IPS-20b (cell line): Measurements from ENCODE around the gene VDR.
A peak's percentile ranks its signal among the peaks of the same experiment; 100 is the strongest.
"Not testable (repeated sequence)": the region's sequence is repeated elsewhere in the genome, so short reads cannot be mapped to it uniquely, and the experiment has no call there.

Experiments used
- H3K27ac ChIP-seq: one replicate; pipeline ENCODE4 v1.5.1; 2013; ENCODE audit warnings: low read length
- H3K27me3 ChIP-seq: 2 replicates; pipeline ENCODE4 v1.6.1; 2013; ENCODE audit warnings: mild to moderate bottlenecking, low read length, inconsistent platforms; ENCODE audit not compliant: insufficient read depth
- H3K36me3 ChIP-seq: 2 replicates; pipeline ENCODE4 v1.6.1; 2013; ENCODE audit warnings: low read depth, mild to moderate bottlenecking, inconsistent platforms, low read length, moderate library complexity; ENCODE audit not compliant: insufficient read depth
- H3K4me1 ChIP-seq: 2 replicates; pipeline ENCODE4 v1.6.1; 2013; ENCODE audit warnings: mild to moderate bottlenecking, control low read depth, inconsistent platforms, low read length, moderate library complexity; ENCODE audit not compliant: insufficient read depth
- H3K4me3 ChIP-seq: 2 replicates; pipeline ENCODE4 v1.5.1; 2013; ENCODE audit warnings: mild to moderate bottlenecking, low read length, inconsistent platforms
- H3K9ac ChIP-seq: 2 replicates; pipeline ENCODE4 v1.6.1; 2013; ENCODE audit warnings: low read depth, mild to moderate bottlenecking, inconsistent platforms, low read length, moderate library complexity
- H3K9me3 ChIP-seq: 2 replicates; pipeline ENCODE4 v1.6.1; 2013; ENCODE audit warnings: mild to moderate bottlenecking, low read depth, low read length, inconsistent platforms; ENCODE audit not compliant: insufficient read depth

The VDR gene

DNA sequence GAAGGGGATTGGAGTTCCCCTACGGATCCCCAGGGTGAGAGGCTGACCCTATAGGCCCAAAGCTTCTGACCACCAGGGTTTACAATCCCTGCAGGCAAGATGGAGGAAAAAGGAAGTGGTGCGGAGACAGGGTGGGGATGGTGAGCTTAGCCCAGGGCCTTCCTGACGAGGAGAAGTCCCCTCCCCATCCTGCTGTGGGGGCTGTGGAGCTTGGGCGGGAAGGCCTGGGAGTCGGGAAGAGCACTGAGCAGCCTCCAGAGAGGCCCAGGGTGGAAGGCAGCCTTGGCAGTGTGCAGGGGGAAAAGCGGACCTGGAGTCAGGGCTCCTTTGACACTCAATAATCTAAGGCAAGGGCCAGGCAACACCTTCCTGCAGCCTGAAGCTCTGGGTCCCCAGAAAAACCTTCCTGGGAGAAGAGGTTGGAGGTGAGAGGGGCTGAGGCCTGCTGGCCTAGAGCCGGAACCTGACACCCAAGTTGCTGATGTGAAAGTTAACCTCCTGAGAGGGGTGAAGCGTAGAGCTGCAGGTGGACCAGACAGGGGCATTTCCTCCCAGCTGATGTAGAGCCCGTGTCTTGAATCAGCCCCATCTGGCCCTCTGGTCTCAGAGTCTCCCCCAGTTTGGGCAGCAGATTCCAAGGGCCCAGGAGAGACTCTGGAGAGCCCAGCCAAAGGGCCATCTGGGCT lies 91.1 kb downstream of the VDR start:
- Histone ChIP-seq H3K4me3 (peak overlapping the region; percentile 57; the same call in 1 of the 2 replicates), H3K9me3 (no peaks in the 10 kb centered on the region), H3K27ac (peak overlapping the region; percentile 50), H3K27me3 (no peaks in the 10 kb centered on the region), H3K4me1 (peaks cover 68% of the 10 kb centered on the region), H3K36me3 (peaks cover 10% of the 10 kb centered on the region; the same call in 1 of the 2 replicates), H3K9ac (peak overlapping the region; percentile 60; the same call in 1 of the 2 replicates)

DNA sequence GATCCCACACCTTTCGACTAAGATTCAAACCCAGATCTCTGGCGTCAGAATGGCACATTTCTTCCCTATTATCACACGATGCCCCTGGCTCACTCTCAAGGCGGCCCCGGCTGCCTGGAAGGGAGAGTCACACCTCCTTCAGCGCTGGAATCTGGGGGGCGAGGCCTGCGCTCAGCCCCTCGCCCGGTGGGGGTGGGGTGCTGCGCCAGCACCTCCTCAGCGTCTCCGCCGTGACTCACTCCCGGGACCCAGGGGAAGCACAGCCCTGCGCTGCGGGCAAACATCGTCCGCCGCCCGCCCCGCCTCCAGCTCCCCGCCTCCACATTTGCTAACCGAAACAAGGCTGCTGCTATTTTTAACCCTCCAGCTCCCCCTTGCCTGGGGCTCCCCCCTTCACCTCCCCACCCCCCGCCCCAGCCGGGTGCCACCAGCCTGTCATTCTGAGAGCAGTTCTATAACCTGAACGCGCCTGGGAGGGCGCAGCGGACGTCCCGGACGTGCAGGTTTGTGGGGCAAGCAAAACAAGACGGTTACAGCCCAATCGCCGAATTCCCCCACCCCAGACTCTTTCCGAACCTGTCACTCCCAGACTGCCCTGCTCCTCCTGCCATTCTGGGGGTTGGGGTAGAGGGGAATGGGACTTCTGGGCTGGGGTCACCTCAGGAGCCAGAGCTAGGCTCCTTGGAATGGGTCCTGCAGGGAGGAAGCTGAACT lies 91.8 kb downstream of the VDR start:
- Histone ChIP-seq H3K27me3 (no peaks in the 10 kb centered on the region), H3K9me3 (no peaks in the 10 kb centered on the region), H3K4me3 (peak overlapping the region; percentile 57), H3K9ac (peak overlapping the region; percentile 60; the same call in 1 of the 2 replicates), H3K4me1 (peaks cover 68% of the 10 kb centered on the region), H3K36me3 (peaks cover 8% of the 10 kb centered on the region; the same call in 1 of the 2 replicates), H3K27ac (peak overlapping the region; percentile 50)

DNA sequence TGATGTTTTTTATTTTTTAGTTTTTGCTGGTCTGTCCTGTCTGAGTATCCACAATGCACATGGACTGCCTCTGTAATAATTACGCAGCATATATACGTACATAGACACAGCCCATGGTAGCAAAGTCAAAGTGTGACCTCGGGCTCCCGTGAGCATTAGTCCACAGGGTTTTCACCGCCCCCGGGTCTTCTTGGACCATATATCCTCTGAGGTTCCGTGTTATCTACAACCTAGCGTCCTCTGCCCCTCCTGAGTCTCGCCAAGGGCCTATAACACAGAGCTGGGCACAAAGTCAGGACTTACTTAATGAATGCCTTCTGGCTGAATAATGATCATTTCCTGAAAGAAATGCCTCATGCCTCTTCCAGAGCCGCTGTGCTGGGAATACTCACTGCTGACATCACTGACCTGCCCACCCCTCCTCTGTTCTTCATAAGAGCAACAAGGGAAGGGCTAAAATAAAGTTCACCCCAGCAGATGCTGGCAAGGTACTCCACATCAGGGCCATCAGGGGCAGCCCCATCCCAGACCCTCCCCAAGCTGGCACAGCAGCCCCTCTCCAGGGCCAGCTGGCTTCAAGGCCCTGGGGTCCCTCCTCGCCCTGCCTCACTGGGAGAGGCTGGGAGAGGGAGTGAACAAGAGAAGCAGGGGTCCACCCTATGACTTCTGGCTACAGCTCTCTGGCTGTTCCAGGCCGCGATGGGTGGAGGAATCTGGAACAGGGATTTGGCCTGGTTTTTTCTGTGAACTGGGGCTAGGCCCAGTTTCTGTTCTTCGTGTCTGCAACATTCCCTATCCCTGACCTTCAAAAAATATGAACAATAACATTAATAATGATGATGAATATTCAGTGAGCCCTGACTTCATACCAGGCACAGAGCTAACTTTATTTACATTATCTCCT lies 93.0 kb downstream of the VDR start:
- H3K36me3 ChIP-seq: 0 out of 2 replicates have a peak, but pooled peaks cover 4% of the 10 kb centered on the region
- peak overlapping the region; percentile 44; the same call in 1 of the 2 replicates for H3K4me3 ChIP-seq
- H3K9me3 ChIP-seq: no peaks in the 10 kb centered on the region
- peak overlapping the region; percentile 54; the same call in 1 of the 2 replicates for H3K9ac ChIP-seq
- H3K4me1 ChIP-seq: peaks cover 57% of the 10 kb centered on the region
- peak overlapping the region; percentile 6 for H3K27ac ChIP-seq
- no peaks in the 10 kb centered on the region for H3K27me3 ChIP-seq

DNA sequence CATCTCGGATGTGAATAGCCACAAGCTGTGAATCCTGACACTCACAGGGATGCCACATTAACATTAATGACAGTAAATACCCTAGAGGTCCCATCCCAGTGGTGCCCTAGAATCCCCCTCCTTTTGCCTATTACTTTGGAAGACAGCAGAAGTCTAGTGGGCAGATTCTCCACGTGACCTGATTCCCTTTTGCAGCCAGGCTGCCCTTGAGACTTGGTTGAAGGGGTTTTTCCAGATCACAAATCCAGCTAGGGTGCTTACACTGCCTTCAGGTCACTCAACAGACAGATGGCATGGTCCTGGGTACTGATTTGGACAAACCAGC lies 93.8 kb downstream of the VDR start:
- H3K4me3 ChIP-seq: peak overlapping the region; percentile 12; the same call in 1 of the 2 replicates
- peaks cover 5% of the 10 kb centered on the region; the same call in 1 of the 2 replicates for H3K36me3 ChIP-seq
- H3K9ac ChIP-seq: peak overlapping the region; percentile 43; the same call in 1 of the 2 replicates
- peaks cover 51% of the 10 kb centered on the region for H3K4me1 ChIP-seq
- H3K9me3 ChIP-seq: no peaks in the 10 kb centered on the region
- H3K27ac ChIP-seq: no peak overlapping the region
- no peaks in the 10 kb centered on the region for H3K27me3 ChIP-seq

DNA sequence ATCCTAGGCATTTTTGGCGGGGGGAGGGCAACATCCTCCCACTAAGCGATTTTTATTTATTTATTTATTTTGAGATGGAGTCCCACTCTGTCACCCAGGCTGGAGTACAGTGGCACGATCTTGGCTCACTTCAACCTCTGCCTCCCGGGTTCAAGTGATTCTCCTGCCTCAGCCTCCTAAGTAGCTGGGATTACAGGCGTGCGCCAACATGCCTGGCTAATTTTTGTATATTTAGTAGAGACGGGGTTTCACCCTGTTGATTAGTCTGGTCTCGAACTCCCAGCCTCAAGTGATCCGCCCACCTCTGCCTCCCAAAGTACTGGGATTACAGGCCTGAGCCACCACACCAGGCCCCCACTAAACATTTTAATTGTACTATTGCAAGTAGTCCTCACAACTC lies 95.3 kb downstream of the VDR start:
- Histone ChIP-seq H3K4me1 (peaks cover 49% of the 10 kb centered on the region), H3K36me3 (peaks cover 13% of the 10 kb centered on the region)
- not testable (repeated sequence) for H3K9ac ChIP-seq, H3K4me3 ChIP-seq, H3K9me3 ChIP-seq, H3K27ac ChIP-seq, H3K27me3 ChIP-seq

DNA sequence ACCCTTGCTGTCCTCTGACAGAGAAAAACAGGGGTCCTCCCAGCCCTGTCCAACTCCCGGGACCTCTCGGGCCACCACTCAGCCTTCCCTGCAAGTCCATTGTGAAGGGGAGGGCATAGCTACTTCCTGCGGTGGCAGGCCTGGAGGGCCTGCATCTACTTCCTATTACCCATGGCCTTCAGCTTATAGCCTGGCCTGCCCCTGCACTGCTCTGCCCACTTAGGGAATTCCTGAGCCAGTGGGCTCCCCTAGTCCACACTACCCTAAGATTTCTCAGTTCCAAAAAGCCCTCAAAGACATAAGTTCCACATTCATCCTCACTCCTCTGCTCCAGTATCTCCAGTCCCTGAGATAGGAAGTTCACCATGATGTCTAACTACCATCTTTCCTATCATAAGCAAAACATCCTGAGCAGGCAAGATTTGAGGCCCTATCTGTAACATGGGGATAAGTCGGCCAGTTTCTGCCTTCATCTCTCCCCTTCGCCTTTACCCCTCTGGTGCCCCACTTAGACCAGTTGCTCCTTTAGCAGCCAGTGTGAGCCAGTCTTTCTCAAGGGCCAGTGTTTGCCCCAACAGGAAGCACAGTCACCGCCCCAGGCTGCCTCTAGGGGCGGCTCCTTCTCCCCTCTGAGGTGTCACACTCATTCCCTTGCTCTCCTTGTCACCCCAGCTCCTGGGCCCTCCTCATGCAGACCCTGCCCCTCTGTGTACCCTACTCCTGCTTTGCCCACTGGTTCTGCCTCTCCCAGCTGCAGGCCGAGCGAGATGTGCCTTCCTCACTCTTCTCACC lies 96.0 kb downstream of the VDR start:
- H3K36me3 ChIP-seq: peaks cover 18% of the 10 kb centered on the region
- H3K9me3 ChIP-seq: no peaks in the 10 kb centered on the region
- no peak overlapping the region for H3K27ac ChIP-seq
- H3K4me3 ChIP-seq: no peak overlapping the region
- no peaks in the 10 kb centered on the region for H3K27me3 ChIP-seq
- H3K9ac ChIP-seq: no peak overlapping the region
- H3K4me1 ChIP-seq: peaks cover 42% of the 10 kb centered on the region

DNA sequence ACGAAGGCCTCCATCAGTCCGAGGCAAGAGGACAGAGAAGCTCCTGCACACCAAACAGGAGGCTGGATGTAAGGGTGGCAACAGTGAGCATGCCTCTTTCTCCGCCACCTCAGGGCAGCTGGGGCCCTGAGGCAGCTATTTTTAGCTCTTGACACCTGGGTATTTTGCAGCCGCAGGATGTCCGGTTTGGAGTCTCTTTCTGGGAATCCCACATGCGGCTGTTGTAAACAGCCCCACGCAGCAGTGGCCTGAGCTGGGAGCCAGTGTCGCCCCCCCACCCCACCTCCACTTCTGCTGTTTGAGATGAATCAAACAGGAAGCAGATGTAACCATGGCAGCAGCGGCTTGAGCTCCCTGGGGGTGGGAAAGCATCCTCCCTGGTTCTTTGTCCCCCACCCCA lies 96.7 kb downstream of the VDR start:
- H3K27ac ChIP-seq: no peak overlapping the region
- H3K27me3 ChIP-seq: no peaks in the 10 kb centered on the region
- H3K4me1 ChIP-seq: peaks cover 35% of the 10 kb centered on the region
- H3K4me3 ChIP-seq: no peak overlapping the region
- H3K9me3 ChIP-seq: no peaks in the 10 kb centered on the region
- H3K9ac ChIP-seq: no peak overlapping the region
- peaks cover 18% of the 10 kb centered on the region for H3K36me3 ChIP-seq

DNA sequence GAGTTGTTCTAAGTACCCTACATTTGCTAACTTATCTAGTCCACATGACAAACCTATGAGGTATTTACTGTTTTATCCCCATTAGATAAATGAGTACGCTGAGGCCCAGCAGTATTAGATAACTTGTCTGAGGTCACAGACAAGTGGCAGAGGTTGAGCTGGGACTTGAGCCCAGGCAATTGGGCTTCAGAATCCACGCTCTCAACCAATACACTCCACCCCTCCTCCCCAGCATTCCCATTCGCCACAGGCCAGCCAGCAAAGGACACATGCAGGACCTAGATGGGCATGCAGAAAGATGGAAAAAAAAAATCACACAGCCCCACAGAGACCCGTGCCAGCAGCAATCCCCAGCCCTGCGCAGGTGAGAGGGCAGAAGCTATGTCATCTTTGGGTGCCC lies 97.5 kb downstream of the VDR start:
- no peak overlapping the region for H3K4me3 ChIP-seq
- peaks cover 18% of the 10 kb centered on the region for H3K36me3 ChIP-seq
- no peak overlapping the region for H3K9ac ChIP-seq
- H3K9me3 ChIP-seq: no peaks in the 10 kb centered on the region
- H3K4me1 ChIP-seq: peaks cover 32% of the 10 kb centered on the region
- H3K27ac ChIP-seq: no peak overlapping the region
- H3K27me3 ChIP-seq: no peaks in the 10 kb centered on the region

DNA sequence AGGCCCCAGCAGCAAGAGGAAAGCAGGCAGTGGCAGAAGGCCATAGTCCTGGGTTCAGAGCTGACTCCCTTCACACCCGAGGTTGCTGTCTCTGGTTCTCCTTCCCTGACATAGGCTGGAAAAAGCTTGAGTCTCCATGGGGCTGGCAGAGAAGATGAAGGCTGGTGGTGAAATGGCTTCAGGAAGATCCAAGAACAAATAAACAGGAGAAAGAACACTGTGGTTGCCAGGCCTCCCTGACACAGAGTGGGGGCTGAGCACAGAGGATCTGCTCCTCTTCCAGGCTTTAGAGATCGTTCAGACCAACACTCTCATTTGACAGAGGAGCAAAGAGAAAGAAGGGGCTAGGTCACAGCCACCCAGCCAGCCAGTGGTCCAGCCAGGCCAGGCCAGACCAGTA lies 99.4 kb downstream of the VDR start:
- Histone ChIP-seq H3K27ac (no peak overlapping the region), H3K4me3 (no peak overlapping the region), H3K9me3 (no peaks in the 10 kb centered on the region), H3K36me3 (peaks cover 26% of the 10 kb centered on the region), H3K27me3 (no peaks in the 10 kb centered on the region), H3K9ac (no peak overlapping the region), H3K4me1 (peaks cover 13% of the 10 kb centered on the region)

DNA sequence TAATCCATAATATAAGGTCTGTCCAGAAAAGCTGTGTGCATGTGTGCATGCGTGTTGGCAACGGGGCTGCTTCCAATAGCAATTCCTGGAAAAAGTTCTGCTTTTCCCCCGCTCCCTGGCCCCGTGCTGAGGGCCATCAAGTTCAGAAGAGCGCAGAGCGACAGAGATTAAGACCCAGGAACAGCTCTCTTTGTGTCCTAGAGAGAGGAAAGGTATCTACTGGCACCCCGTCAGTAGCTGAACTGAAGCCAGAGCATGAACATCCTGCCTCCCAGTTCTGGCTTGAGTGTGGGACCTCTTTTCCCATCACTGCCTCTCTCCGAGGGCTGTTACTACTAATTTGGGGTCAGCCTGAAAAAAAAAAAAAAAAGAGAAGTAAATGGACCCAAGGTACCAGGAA lies 100.6 kb downstream of the VDR start:
- no peak overlapping the region for H3K4me3 ChIP-seq

More for the DNA sequence above, 100.6 kb downstream of the VDR start:
- no peaks in the 10 kb centered on the region for H3K27me3 ChIP-seq
- peaks cover 26% of the 10 kb centered on the region for H3K36me3 ChIP-seq
- peaks cover 10% of the 10 kb centered on the region for H3K4me1 ChIP-seq
- H3K27ac ChIP-seq: no peak overlapping the region
- H3K9ac ChIP-seq: no peak overlapping the region
- H3K9me3 ChIP-seq: no peaks in the 10 kb centered on the region
